H7 (cell line): ENCODE measurements around the gene FGD5. TPM values are rescaled to one million over a fixed set of nuclear protein-coding genes. Genes with fewer than 3 reads are reported as not detected.

ENCODE experiments used
- DNase-seq: peaks from one replicate; pipeline ENCODE4 v3.0.0; 2012
- H3K27me3 ChIP-seq: 2 replicates; pipeline ENCODE4 v1.6.0; 2011; ENCODE audit warnings: mild to moderate bottlenecking, low read length; ENCODE audit not compliant: control insufficient read depth, insufficient read depth
- H3K36me3 ChIP-seq: replicated peaks from 2 replicates; pipeline ENCODE4 v1.5.1; 2011; ENCODE audit warnings: low read length; ENCODE audit not compliant: control insufficient read depth, insufficient read depth
- H3K4me3 ChIP-seq: 2 replicates; pipeline ENCODE4 v1.5.1; 2011; ENCODE audit warnings: low read depth, mild to moderate bottlenecking, control low read depth, low read length, moderate library complexity; ENCODE audit not compliant: insufficient read depth
- total RNA-seq: library from RNA; depleted of rRNA; stranded (reverse); fragments of >200 nt; shearing (Covaris generic); gene quantifications from 2 replicates; pipeline ENCODE4 v1.2.3, GENCODE V29; 2014

The FGD5 gene
- total RNA-seq, 1 experiment from 2014 or later: 19.8 TPM

- DNase-seq: no peak
- H3K36me3 ChIP-seq: no peaks in the 10 kb centered on the region
- H3K27me3 ChIP-seq: no peaks in the 10 kb centered on the region
- no peak overlapping the region for H3K4me3 ChIP-seq
These were observed 35.2 kb upstream of the FGD5 start for GRCh38 chr3:14783480-14784086.

- DNase-seq: peak; percentile 74
- H3K36me3 ChIP-seq: no peaks in the 10 kb centered on the region
- no peaks in the 10 kb centered on the region for H3K27me3 ChIP-seq
- H3K4me3 ChIP-seq: no peak overlapping the region
These were observed 34.6 kb upstream of the FGD5 start for GRCh38 chr3:14784087-14784681.

- Histone ChIP-seq H3K36me3 (no peaks in the 10 kb centered on the region), H3K27me3 (no peaks in the 10 kb centered on the region), H3K4me3 (no peak overlapping the region)
- DNase-seq: no peak
These were observed 33.3 kb upstream of the FGD5 start for GRCh38 chr3:14785207-14786155.

- no peak for DNase-seq
- H3K27me3 ChIP-seq: no peaks in the 10 kb centered on the region
- no peaks in the 10 kb centered on the region for H3K36me3 ChIP-seq
- H3K4me3 ChIP-seq: no peak overlapping the region
These were observed 32.4 kb upstream of the FGD5 start for GRCh38 chr3:14786369-14786768.

- Histone ChIP-seq H3K4me3 (no peak overlapping the region), H3K36me3 (no peaks in the 10 kb centered on the region), H3K27me3 (no peaks in the 10 kb centered on the region)
- DNase-seq: no peak
These were observed 31.1 kb upstream of the FGD5 start for GRCh38 chr3:14787630-14788029.

- no peak overlapping the region for H3K4me3 ChIP-seq
- H3K27me3 ChIP-seq: no peaks in the 10 kb centered on the region
- H3K36me3 ChIP-seq: no peaks in the 10 kb centered on the region
- DNase-seq: no peak
These were observed 30.1 kb upstream of the FGD5 start for GRCh38 chr3:14788644-14789043.

GRCh38 chr3:14789221-14789620 is 29.5 kb upstream of the FGD5 start:
- no peak for DNase-seq
- no peak overlapping the region for H3K4me3 ChIP-seq
- no peaks in the 10 kb centered on the region for H3K36me3 ChIP-seq
- H3K27me3 ChIP-seq: no peaks in the 10 kb centered on the region

- no peaks in the 10 kb centered on the region for H3K36me3 ChIP-seq
- no peak overlapping the region for H3K4me3 ChIP-seq
- H3K27me3 ChIP-seq: no peaks in the 10 kb centered on the region
- DNase-seq: no peak
These were observed 29.0 kb upstream of the FGD5 start for GRCh38 chr3:14789640-14790285.

- DNase-seq: peak; percentile 92
- Histone ChIP-seq H3K36me3 (no peaks in the 10 kb centered on the region), H3K27me3 (no peaks in the 10 kb centered on the region), H3K4me3 (no peak overlapping the region)
These were observed 27.3 kb upstream of the FGD5 start for GRCh38 chr3:14791343-14791945.

GRCh38 chr3:14792691-14793121 is 26.1 kb upstream of the FGD5 start:
- no peak overlapping the region for H3K4me3 ChIP-seq
- H3K36me3 ChIP-seq: no peaks in the 10 kb centered on the region
- DNase-seq: no peak
- H3K27me3 ChIP-seq: no peaks in the 10 kb centered on the region

GRCh38 chr3:14793126-14793857 is 25.5 kb upstream of the FGD5 start:
- Histone ChIP-seq H3K4me3 (no peak overlapping the region), H3K27me3 (no peaks in the 10 kb centered on the region), H3K36me3 (no peaks in the 10 kb centered on the region)
- peak; percentile 37 for DNase-seq

GRCh38 chr3:14793858-14794234 is 24.9 kb upstream of the FGD5 start:
- Histone ChIP-seq H3K27me3 (no peaks in the 10 kb centered on the region), H3K36me3 (no peaks in the 10 kb centered on the region), H3K4me3 (no peak overlapping the region)
- no peak for DNase-seq

GRCh38 chr3:14794435-14794834 is 24.3 kb upstream of the FGD5 start:
- no peaks in the 10 kb centered on the region for H3K36me3 ChIP-seq
- no peak overlapping the region for H3K4me3 ChIP-seq
- DNase-seq: no peak
- H3K27me3 ChIP-seq: no peaks in the 10 kb centered on the region

- no peaks in the 10 kb centered on the region for H3K27me3 ChIP-seq
- peak; percentile 28 for DNase-seq
These were observed 22.8 kb upstream of the FGD5 start for GRCh38 chr3:14795996-14796395.

More at GRCh38 chr3:14795996-14796395, 22.8 kb upstream of the FGD5 start:
- Histone ChIP-seq H3K4me3 (no peak overlapping the region), H3K36me3 (no peaks in the 10 kb centered on the region)
